HepG2 (cell line): ENCODE results near the gene AP3D1. TPM values are rescaled to one million over a fixed set of nuclear protein-coding genes. Genes with fewer than 3 reads are reported as not detected.

ENCODE experiments used
- CCAR2 ChIP-seq: fragments of 200-400 bp; formaldehyde crosslinking; optimal IDR thresholded peaks from 2 replicates; pipeline ENCODE3; 2018; ENCODE audit warnings: low read depth, mild to moderate bottlenecking, low read length, moderate library complexity
- DMAP1 ChIP-seq: IDR thresholded peaks from 2 replicates; pipeline ENCODE4 v1.6.1; 2016
- EED ChIP-seq: sonication (generic); formaldehyde crosslinking; IDR thresholded peaks from 2 replicates; pipeline ENCODE4 v1.5.0; 2020; ENCODE audit warnings: mild to moderate bottlenecking, missing genetic modification reagents
- HES4 ChIP-seq: sonication (generic); formaldehyde crosslinking; IDR thresholded peaks from 2 replicates; pipeline ENCODE4 v1.9.0; 2021; ENCODE audit warnings: mild to moderate bottlenecking, missing genetic modification reagents, borderline replicate concordance
- POLR2A ChIP-seq, 2 experiments: IDR thresholded peaks; 2 replicates each; pipeline ENCODE4 v1.6.1; 2011; ENCODE audit warnings: low read depth in 2 of 2, low read length in 2 of 2, mild to moderate bottlenecking in 1 of 2, moderate library complexity in 1 of 2; ENCODE audit not compliant: insufficient read depth in 1 of 2
- RBFOX2 ChIP-seq: fragments of 200-400 bp; formaldehyde crosslinking; IDR thresholded peaks from 2 replicates; pipeline ENCODE4 v1.6.1; 2017; ENCODE audit warnings: low read depth, mild to moderate bottlenecking, low read length
- TP53 ChIP-seq: sonication (generic); formaldehyde crosslinking; conservative IDR thresholded peaks from 2 replicates; pipeline ENCODE4 v1.4.0; 2020; ENCODE audit warnings: missing genetic modification reagents
- ZBTB3 ChIP-seq: sonication (generic); formaldehyde crosslinking; IDR thresholded peaks from 2 replicates; pipeline ENCODE4 v1.4.0; 2020; ENCODE audit warnings: low read depth, mild to moderate bottlenecking, moderate library complexity, missing genetic modification reagents, borderline replicate concordance
- ZBTB42 ChIP-seq: sonication (generic); formaldehyde crosslinking; IDR thresholded peaks from 2 replicates; pipeline ENCODE4 v1.5.0; 2020; ENCODE audit warnings: mild to moderate bottlenecking, missing genetic modification reagents
- ZFP82 ChIP-seq: sonication (generic); formaldehyde crosslinking; IDR thresholded peaks from 2 replicates; pipeline ENCODE4 v1.5.1; 2020; ENCODE audit warnings: mild to moderate bottlenecking, missing genetic modification reagents, borderline replicate concordance
- ZMYM4 ChIP-seq: sonication (generic); formaldehyde crosslinking; IDR thresholded peaks from 2 replicates; pipeline ENCODE4 v1.8.1; 2023; ENCODE audit warnings: mild to moderate bottlenecking, missing genetic modification reagents
- ZNF768 ChIP-seq: sonication (generic); formaldehyde crosslinking; IDR thresholded peaks from 2 replicates; pipeline ENCODE4 v1.4.0; 2020; ENCODE audit warnings: missing genetic modification reagents
- polyA plus RNA-seq, 8 experiments: library from polyadenylated mRNA; depleted of rRNA in 3 of 8; stranded (reverse) in 7 of 8; unstranded in 1 of 8; fragments of >200 nt; fragmentation: Illumina TruSeq in 4 of 8; extraction: Trizol in 4 of 8; gene quantifications; 2 replicates each; pipeline versions ENCODE4 v1.2.1 to v1.2.3, GENCODE V29; 2011 to 2016; ENCODE audit warnings: low read depth in 4 of 8, missing spikeins in 1 of 8, mixed read lengths in 1 of 8; ENCODE audit not compliant: insufficient read depth in 1 of 8
- total RNA-seq, 5 experiments: library from RNA; depleted of rRNA; stranded (reverse); fragments of >200 nt; fragmentation: Illumina TruSeq; extraction: Trizol; gene quantifications; 2 replicates each; pipeline ENCODE4 v1.2.3, GENCODE V29; 2016; ENCODE audit warnings: low read depth in 1 of 5
- TF ChIP-seq, protein P1 (sequence below): sonication (generic); formaldehyde crosslinking; IDR thresholded peaks from 2 replicates; pipeline ENCODE4 v1.4.0; 2020; ENCODE audit warnings: missing genetic modification reagents
- TF ChIP-seq, protein P2 (sequence below): sonication (generic); formaldehyde crosslinking; IDR thresholded peaks from 2 replicates; pipeline ENCODE4 v1.5.1; 2020; ENCODE audit warnings: missing genetic modification reagents, mild to moderate bottlenecking, borderline replicate concordance
- TF ChIP-seq, protein P3 (sequence below): sonication (generic); formaldehyde crosslinking; IDR thresholded peaks from 2 replicates; pipeline ENCODE4 v1.5.0; 2020; ENCODE audit warnings: mild to moderate bottlenecking, missing genetic modification reagents
- TF ChIP-seq, protein P4 (sequence below): sonication (generic); formaldehyde crosslinking; IDR thresholded peaks from 2 replicates; pipeline ENCODE4 v1.5.0; 2020; ENCODE audit warnings: missing genetic modification reagents, mild to moderate bottlenecking, borderline replicate concordance
- TF ChIP-seq, protein P5 (sequence below): sonication (generic); formaldehyde crosslinking; IDR thresholded peaks from 2 replicates; pipeline ENCODE4 v1.5.1; 2020; ENCODE audit warnings: missing genetic modification reagents, mild to moderate bottlenecking, borderline replicate concordance

Gene AP3D1
- total and polyA plus RNA-seq, 2 of the 13 experiments (the other 11 are each of a cell fraction or from before 2014, with no cell fraction given) = 68.0 to 82.6 TPM

DNA sequence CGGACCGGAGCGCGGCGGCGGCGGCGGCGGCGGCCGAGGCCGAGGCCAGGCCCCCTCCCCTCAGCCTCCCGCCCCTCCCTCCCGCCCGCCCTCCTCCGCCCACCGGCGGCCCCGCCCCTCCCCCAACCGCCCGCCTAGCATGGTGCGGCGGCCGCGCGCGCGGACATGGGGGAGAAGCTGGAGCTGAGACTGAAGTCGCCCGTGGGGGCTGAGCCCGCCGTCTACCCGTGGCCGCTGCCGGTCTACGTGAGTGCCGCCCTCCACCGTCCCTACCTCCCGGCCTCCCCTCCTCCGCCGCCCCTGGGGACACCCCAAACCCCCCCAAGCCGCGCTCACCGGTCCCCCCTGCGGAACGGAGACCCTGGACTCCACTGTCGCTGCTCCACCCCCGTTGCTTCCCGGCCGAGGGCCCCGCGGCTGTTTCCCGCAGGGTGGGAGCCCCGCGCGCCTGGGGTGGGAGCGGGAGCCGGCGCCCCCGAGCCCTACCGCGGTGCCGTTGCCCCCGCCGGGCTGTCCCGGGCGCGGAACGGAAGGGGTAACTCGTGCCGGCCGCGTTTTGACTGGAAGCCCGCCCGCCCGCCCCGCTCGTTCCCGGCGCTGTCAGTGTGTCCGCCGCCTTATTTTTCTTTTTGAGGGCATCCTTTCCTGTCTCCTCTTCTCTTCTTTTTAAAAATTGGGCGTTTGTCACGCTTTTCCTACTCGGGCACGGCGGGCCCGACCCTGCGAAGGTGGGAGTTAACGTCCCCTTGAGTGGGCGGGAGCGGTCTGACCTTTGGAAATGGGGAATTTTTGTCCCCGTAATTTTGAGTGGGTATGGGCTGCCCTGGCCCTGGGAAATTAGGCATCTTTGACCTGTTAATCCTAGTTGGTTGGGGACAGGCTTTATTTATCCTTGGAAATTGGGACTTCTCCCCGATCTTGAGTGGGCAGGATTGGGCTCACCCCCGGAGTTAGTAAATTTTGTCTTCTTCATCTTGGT, 12.9 kb upstream of the AP3D1 start (continued):
- TF ChIP-seq ZFP82 = no peak
- no peak for TF ChIP-seq TP53 (CRISPR knock-in tag)
- TF ChIP-seq, protein P1, sequence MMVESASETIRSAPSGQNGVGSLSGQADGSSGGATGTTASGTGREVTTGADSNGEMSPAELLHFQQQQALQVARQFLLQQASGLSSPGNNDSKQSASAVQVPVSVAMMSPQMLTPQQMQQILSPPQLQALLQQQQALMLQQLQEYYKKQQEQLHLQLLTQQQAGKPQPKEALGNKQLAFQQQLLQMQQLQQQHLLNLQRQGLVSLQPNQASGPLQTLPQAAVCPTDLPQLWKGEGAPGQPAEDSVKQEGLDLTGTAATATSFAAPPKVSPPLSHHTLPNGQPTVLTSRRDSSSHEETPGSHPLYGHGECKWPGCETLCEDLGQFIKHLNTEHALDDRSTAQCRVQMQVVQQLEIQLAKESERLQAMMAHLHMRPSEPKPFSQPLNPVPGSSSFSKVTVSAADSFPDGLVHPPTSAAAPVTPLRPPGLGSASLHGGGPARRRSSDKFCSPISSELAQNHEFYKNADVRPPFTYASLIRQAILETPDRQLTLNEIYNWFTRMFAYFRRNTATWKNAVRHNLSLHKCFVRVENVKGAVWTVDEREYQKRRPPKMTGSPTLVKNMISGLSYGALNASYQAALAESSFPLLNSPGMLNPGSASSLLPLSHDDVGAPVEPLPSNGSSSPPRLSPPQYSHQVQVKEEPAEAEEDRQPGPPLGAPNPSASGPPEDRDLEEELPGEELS (CRISPR knock-in tag) = no peak
- TF ChIP-seq ZNF768 (CRISPR knock-in tag) = peak; percentile 39; the same call in 1 of the 2 replicates
- TF ChIP-seq ZBTB3 (CRISPR knock-in tag) = 0 out of 2 replicates have a peak, but pooled peaks have one; percentile 19
- no peak for TF ChIP-seq CCAR2
- TF ChIP-seq, protein P2, sequence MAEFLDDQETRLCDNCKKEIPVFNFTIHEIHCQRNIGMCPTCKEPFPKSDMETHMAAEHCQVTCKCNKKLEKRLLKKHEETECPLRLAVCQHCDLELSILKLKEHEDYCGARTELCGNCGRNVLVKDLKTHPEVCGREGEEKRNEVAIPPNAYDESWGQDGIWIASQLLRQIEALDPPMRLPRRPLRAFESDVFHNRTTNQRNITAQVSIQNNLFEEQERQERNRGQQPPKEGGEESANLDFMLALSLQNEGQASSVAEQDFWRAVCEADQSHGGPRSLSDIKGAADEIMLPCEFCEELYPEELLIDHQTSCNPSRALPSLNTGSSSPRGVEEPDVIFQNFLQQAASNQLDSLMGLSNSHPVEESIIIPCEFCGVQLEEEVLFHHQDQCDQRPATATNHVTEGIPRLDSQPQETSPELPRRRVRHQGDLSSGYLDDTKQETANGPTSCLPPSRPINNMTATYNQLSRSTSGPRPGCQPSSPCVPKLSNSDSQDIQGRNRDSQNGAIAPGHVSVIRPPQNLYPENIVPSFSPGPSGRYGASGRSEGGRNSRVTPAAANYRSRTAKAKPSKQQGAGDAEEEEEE (CRISPR knock-in tag) = no peak
- TF ChIP-seq, protein P3, sequence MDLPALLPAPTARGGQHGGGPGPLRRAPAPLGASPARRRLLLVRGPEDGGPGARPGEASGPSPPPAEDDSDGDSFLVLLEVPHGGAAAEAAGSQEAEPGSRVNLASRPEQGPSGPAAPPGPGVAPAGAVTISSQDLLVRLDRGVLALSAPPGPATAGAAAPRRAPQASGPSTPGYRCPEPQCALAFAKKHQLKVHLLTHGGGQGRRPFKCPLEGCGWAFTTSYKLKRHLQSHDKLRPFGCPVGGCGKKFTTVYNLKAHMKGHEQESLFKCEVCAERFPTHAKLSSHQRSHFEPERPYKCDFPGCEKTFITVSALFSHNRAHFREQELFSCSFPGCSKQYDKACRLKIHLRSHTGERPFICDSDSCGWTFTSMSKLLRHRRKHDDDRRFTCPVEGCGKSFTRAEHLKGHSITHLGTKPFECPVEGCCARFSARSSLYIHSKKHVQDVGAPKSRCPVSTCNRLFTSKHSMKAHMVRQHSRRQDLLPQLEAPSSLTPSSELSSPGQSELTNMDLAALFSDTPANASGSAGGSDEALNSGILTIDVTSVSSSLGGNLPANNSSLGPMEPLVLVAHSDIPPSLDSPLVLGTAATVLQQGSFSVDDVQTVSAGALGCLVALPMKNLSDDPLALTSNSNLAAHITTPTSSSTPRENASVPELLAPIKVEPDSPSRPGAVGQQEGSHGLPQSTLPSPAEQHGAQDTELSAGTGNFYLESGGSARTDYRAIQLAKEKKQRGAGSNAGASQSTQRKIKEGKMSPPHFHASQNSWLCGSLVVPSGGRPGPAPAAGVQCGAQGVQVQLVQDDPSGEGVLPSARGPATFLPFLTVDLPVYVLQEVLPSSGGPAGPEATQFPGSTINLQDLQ (CRISPR knock-in tag) = 0 out of 2 replicates have a peak, but pooled peaks have one; percentile 20
- TF ChIP-seq ZMYM4 (CRISPR knock-in tag) = no peak
- TF ChIP-seq DMAP1 (CRISPR knock-in tag) = peak; percentile 41; the same call in 1 of the 2 replicates
- no peak for TF ChIP-seq ZBTB42 (CRISPR knock-in tag)
- TF ChIP-seq HES4 (CRISPR knock-in tag) = 0 out of 2 replicates have a peak, but pooled peaks have one; percentile 19
- no peak for TF ChIP-seq EED (CRISPR knock-in tag)
- TF ChIP-seq, protein P4, sequence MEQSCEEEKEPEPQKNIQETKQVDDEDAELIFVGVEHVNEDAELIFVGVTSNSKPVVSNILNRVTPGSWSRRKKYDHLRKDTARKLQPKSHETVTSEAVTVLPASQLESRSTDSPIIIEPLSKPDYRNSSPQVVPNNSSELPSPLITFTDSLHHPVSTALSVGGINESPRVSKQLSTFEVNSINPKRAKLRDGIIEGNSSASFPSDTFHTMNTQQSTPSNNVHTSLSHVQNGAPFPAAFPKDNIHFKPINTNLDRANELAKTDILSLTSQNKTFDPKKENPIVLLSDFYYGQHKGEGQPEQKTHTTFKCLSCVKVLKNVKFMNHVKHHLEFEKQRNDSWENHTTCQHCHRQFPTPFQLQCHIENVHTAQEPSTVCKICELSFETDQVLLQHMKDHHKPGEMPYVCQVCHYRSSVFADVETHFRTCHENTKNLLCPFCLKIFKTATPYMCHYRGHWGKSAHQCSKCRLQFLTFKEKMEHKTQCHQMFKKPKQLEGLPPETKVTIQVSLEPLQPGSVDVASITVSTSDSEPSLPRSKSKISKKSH = no peak
- TF ChIP-seq POLR2A (IDR thresholded peaks at IDR 0.05; ENCODE audit: insufficient read depth in 1 of 2, low read depth in 2 of 2, low read length in 2 of 2) = peak; percentile 26 to 45; a peak in 1 of 4 replicates
- peak; percentile 65; the same call in 1 of the 2 replicates for TF ChIP-seq RBFOX2
- TF ChIP-seq, protein P5, sequence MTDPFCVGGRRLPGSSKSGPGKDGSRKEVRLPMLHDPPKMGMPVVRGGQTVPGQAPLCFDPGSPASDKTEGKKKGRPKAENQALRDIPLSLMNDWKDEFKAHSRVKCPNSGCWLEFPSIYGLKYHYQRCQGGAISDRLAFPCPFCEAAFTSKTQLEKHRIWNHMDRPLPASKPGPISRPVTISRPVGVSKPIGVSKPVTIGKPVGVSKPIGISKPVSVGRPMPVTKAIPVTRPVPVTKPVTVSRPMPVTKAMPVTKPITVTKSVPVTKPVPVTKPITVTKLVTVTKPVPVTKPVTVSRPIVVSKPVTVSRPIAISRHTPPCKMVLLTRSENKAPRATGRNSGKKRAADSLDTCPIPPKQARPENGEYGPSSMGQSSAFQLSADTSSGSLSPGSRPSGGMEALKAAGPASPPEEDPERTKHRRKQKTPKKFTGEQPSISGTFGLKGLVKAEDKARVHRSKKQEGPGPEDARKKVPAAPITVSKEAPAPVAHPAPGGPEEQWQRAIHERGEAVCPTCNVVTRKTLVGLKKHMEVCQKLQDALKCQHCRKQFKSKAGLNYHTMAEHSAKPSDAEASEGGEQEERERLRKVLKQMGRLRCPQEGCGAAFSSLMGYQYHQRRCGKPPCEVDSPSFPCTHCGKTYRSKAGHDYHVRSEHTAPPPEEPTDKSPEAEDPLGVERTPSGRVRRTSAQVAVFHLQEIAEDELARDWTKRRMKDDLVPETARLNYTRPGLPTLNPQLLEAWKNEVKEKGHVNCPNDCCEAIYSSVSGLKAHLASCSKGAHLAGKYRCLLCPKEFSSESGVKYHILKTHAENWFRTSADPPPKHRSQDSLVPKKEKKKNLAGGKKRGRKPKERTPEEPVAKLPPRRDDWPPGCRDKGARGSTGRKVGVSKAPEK (CRISPR knock-in tag) = no peak
